Vagina (tissue), 2 donors: ENCODE measurements around the gene COL25A1.

Source experiments
- CTCF ChIP-seq, 3 experiments: fragments of 450-650 bp in 2 of 3; fragments of 200-600 bp in 1 of 3; sonication (generic) in 1 of 3; IDR thresholded peaks; one replicate each; pipeline ENCODE4 v1.5.1; 2017 to 2019; ENCODE audit warnings: antibody characterized with exemption in 3 of 3, mild to moderate bottlenecking in 2 of 3, moderate library complexity in 2 of 3
- POLR2A ChIP-seq, 2 donors: fragments of 450-650 bp; IDR thresholded peaks; one replicate each; pipeline ENCODE4 v1.6.1; 2017; ENCODE audit warnings: antibody characterized with exemption in 2 of 2, mild to moderate bottlenecking in 2 of 2, moderate library complexity in 2 of 2
- POLR2AphosphoS5 ChIP-seq, 2 donors: sonication (generic); formaldehyde crosslinking; IDR thresholded peaks; one replicate each; pipeline ENCODE4 v1.9.0; 2017; ENCODE audit warnings: antibody characterized with exemption in 2 of 2, mild to moderate bottlenecking in 2 of 2, low read depth in 1 of 2; ENCODE audit not compliant: insufficient read depth in 1 of 2

- no peak for TF ChIP-seq CTCF (IDR thresholded peaks at IDR 0.05)
- TF ChIP-seq POLR2AphosphoS5 (IDR thresholded peaks at IDR 0.05; ENCODE audit: insufficient read depth in 1 of 2, low read depth in 1 of 2), result no peak
- TF ChIP-seq POLR2A (IDR thresholded peaks at IDR 0.05), result no peak
These were observed 455.9 kb downstream of the COL25A1 start for GRCh38 chr4:108846568-108846967.
